Peyer's patch (tissue), 4 donors: ENCODE data around the gene FRMD7.

Experiments used
- CTCF ChIP-seq, 6 experiments: fragments of 450-650 bp in 4 of 6; fragments of 200-600 bp in 2 of 6; sonication (generic) in 1 of 6; IDR thresholded peaks; one replicate each; pipeline ENCODE4 v1.5.1; 2017 to 2019; ENCODE audit warnings: antibody characterized with exemption in 6 of 6, mild to moderate bottlenecking in 3 of 6, moderate library complexity in 1 of 6
- POLR2A ChIP-seq, 2 donors: fragments of 450-650 bp; IDR thresholded peaks; one replicate each; pipeline ENCODE4 v1.5.1; 2017; ENCODE audit warnings: antibody characterized with exemption in 2 of 2, mild to moderate bottlenecking in 2 of 2, moderate library complexity in 2 of 2

- TF ChIP-seq CTCF (IDR thresholded peaks at IDR 0.05) (no peak), POLR2A (IDR thresholded peaks at IDR 0.05) (no peak)
Measured at GRCh38 chrX:132118358-132118757, 9.5 kb downstream of the FRMD7 start.
